HCT116 (cell line): ENCODE results near the gene HAPLN1. TPM values are rescaled to one million over a fixed set of nuclear protein-coding genes. Genes with fewer than 3 reads are reported as not detected.

Source experiments
- ATAC-seq: fragments of 200-7000 bp; cut with Tn5 transposase; 2 replicates; pipeline ENCODE4 v1.9.1; 2020; ENCODE audit warnings: mild to moderate bottlenecking, moderate library complexity
- BruUV-seq: library from RNA; stranded (reverse); fragments of 400-500 nt; replicated peaks from 2 replicates; lab custom pipeline; 2021; lab: Mats Ljungman, UMichigan
- CTCF ChIA-PET: fragments of 300-600 bp; sonication (Branson Sonifier 250); formaldehyde crosslinking; loops from one replicate; lab custom pipeline; 2021; ENCODE audit warnings: antibody characterized with exemption; lab: Charles Lee
- POLR2A ChIA-PET: fragments of 300-600, 350-600 bp; sonication (Branson Sonifier 250); formaldehyde crosslinking; loops from one replicate; lab custom pipeline; 2021; ENCODE audit warnings: antibody characterized with exemption; lab: Charles Lee
- RAD21 ChIA-PET, 2 experiments: fragments of 300-600 bp; sonication (Branson Sonifier 250); formaldehyde crosslinking; loops; one replicate each; lab custom pipeline; 2023; ENCODE audit warnings: low total read pairs in 2 of 2; ENCODE audit not compliant: uncharacterized antibody in 2 of 2, unreplicated experiment in 2 of 2, low non-redundant PET in 1 of 2; lab: Charles Lee
- DNase-seq: peaks from one replicate; pipeline ENCODE4 v3.0.0-alpha.2; 2010; ENCODE audit warnings: low read depth, low spot score
- H2AFZ ChIP-seq: fragments of 200-600 bp; shearing (Covaris generic), sonication (generic); 2 replicates; pipeline ENCODE4 v1.6.1; 2017; ENCODE audit warnings: low read depth, mixed run types, mixed read lengths, antibody characterized with exemption, low read length; ENCODE audit not compliant: poor library complexity, severe bottlenecking
- H3K27ac ChIP-seq: 2 replicates; pipeline ENCODE4 v1.5.1; 2012; ENCODE audit warnings: low read depth, low read length
- H3K27me3 ChIP-seq: fragments of 200-600 bp; sonication (generic); 2 replicates; pipeline ENCODE4 v1.6.1; 2016; ENCODE audit warnings: mixed run types, low read length, mixed read lengths; ENCODE audit not compliant: insufficient read depth
- H3K36me3 ChIP-seq, 2 experiments: fragments of 200-500 bp in 1 of 2; fragments of 200-600 bp in 1 of 2; sonication (Bioruptor generic) in 1 of 2; sonication (generic) in 1 of 2; 2 replicates each; pipeline versions ENCODE4 v1.5.1 to v1.6.1; 2014 to 2016; ENCODE audit warnings: low read length in 2 of 2, inconsistent platforms in 1 of 2, mixed read lengths in 1 of 2, mixed run types in 1 of 2; ENCODE audit not compliant: insufficient read depth in 2 of 2, control insufficient read depth in 1 of 2
- H3K4me1 ChIP-seq, 2 experiments: fragments of 200-600 bp in 1 of 2; sonication (generic) in 1 of 2; 2 replicates each; pipeline versions ENCODE4 v1.5.1 to v1.6.1; 2012 to 2017; ENCODE audit warnings: low read length in 2 of 2, inconsistent platforms in 1 of 2, mild to moderate bottlenecking in 1 of 2, mixed read lengths in 1 of 2, mixed run types in 1 of 2, moderate library complexity in 1 of 2; ENCODE audit not compliant: insufficient read depth in 2 of 2, control insufficient read depth in 1 of 2
- H3K4me2 ChIP-seq: fragments of 200-600 bp; sonication (generic); 2 replicates; pipeline ENCODE4 v1.6.1; 2017; ENCODE audit warnings: mixed run types, low read length, mixed read lengths
- H3K4me3 ChIP-seq, 2 experiments: fragments of 200-600 bp in 1 of 2; sonication (generic) in 1 of 2; replicated peaks in 1 of 2; 2 replicates each; pipeline ENCODE4 v1.5.1; 2011 to 2016; ENCODE audit warnings: low read length in 2 of 2, control low read depth in 1 of 2, low read depth in 1 of 2, mild to moderate bottlenecking in 1 of 2, mixed read lengths in 1 of 2, mixed run types in 1 of 2
- H3K79me2 ChIP-seq: fragments of 200-600 bp; sonication (generic); 2 replicates; pipeline ENCODE4 v1.6.1; 2017; ENCODE audit warnings: mild to moderate bottlenecking, mixed run types, low read length, moderate library complexity, mixed read lengths; ENCODE audit not compliant: insufficient read depth
- H3K9ac ChIP-seq: fragments of 200-600 bp; sonication (generic); 2 replicates; pipeline ENCODE4 v1.6.1; 2016; ENCODE audit warnings: low read length, mixed read lengths
- H3K9me2 ChIP-seq: fragments of 200-600 bp; sonication (generic), shearing (Covaris generic); 2 replicates; pipeline ENCODE4 v1.6.1; 2017; ENCODE audit warnings: mixed run types, mild to moderate bottlenecking, moderate library complexity; ENCODE audit not compliant: insufficient read depth
- H3K9me3 ChIP-seq, 2 experiments: fragments of 200-500 bp in 1 of 2; fragments of 200-600 bp in 1 of 2; sonication (Bioruptor generic) in 1 of 2; sonication (generic) in 1 of 2; 2 replicates each; pipeline ENCODE4 v1.6.1; 2014 to 2017; ENCODE audit warnings: low read length in 2 of 2, mixed read lengths in 2 of 2, inconsistent platforms in 1 of 2, low read depth in 1 of 2, mild to moderate bottlenecking in 1 of 2, mixed run types in 1 of 2, moderate library complexity in 1 of 2; ENCODE audit not compliant: control insufficient read depth in 1 of 2, insufficient read depth in 1 of 2
- H4K20me1 ChIP-seq: fragments of 200-600 bp; sonication (generic), shearing (Covaris generic); 2 replicates; pipeline ENCODE4 v1.6.1; 2017; ENCODE audit warnings: mixed run types, mild to moderate bottlenecking, moderate library complexity; ENCODE audit not compliant: insufficient read depth
- CBX3 ChIP-seq: IDR thresholded peaks from 2 replicates; pipeline ENCODE4 v1.6.1; 2012; ENCODE audit warnings: low read depth
- CEBPB ChIP-seq: IDR thresholded peaks from 2 replicates; pipeline ENCODE4 v1.6.1; 2012; ENCODE audit warnings: low read depth
- ELF1 ChIP-seq: IDR thresholded peaks from 2 replicates; pipeline ENCODE4 v1.6.1; 2012; ENCODE audit warnings: low read depth, borderline replicate concordance
- EZH2 ChIP-seq: fragments of 200-600 bp; sonication (generic); IDR thresholded peaks from 2 replicates; pipeline ENCODE4 v1.6.1; 2017; ENCODE audit warnings: antibody characterized with exemption, mixed run types
- EZH2phosphoT487 ChIP-seq: fragments of 200-600 bp; IDR thresholded peaks from 2 replicates; pipeline ENCODE4 v1.6.1; 2018; ENCODE audit warnings: antibody characterized with exemption, borderline replicate concordance
- FOSL1 ChIP-seq: IDR thresholded peaks from 2 replicates; pipeline ENCODE4 v1.6.1; 2012; ENCODE audit warnings: low read depth
- POLR2A ChIP-seq: IDR thresholded peaks from 2 replicates; pipeline ENCODE4 v1.7.0; 2011; ENCODE audit warnings: borderline replicate concordance; ENCODE audit not compliant: insufficient read depth, insufficient read length; ENCODE audit errors: extremely low read depth
- RAD21 ChIP-seq: IDR thresholded peaks from 2 replicates; pipeline ENCODE4 v1.6.1; 2012; ENCODE audit warnings: low read depth, mild to moderate bottlenecking
- SIN3A ChIP-seq: IDR thresholded peaks from 2 replicates; pipeline ENCODE4 v1.6.1; 2012; ENCODE audit warnings: low read depth
- SP1 ChIP-seq: IDR thresholded peaks from 2 replicates; pipeline ENCODE4 v1.6.1; 2012; ENCODE audit warnings: low read depth
- SRF ChIP-seq: IDR thresholded peaks from 2 replicates; pipeline ENCODE4 v1.6.1; 2012; ENCODE audit warnings: low read depth
- TCF7L2 ChIP-seq: IDR thresholded peaks from 2 replicates; pipeline ENCODE4 v1.7.0; 2011; ENCODE audit warnings: borderline replicate concordance, inconsistent platforms; ENCODE audit not compliant: insufficient read depth, insufficient read length; ENCODE audit errors: extremely low read depth
- ZNF274 ChIP-seq: fragments of 200-500 bp; sonication (Bioruptor generic); IDR thresholded peaks from 2 replicates; pipeline ENCODE4 v1.6.1; 2014; ENCODE audit warnings: mild to moderate bottlenecking, low read depth, low read length, inconsistent platforms
- intact Hi-C: fragments of 100-400 bp; cut with micrococcal nuclease; formaldehyde crosslinking; loops from 2 replicates; pipeline ENCODE4 v1.10.0; 2022
- total RNA-seq: library from RNA; stranded (reverse); gene quantifications from one replicate; pipeline ENCODE4 v1.2.1, GENCODE V29; 2021; ENCODE audit not compliant: unreplicated experiment
- TF ChIP-seq, protein P1 (sequence below): IDR thresholded peaks from 2 replicates; pipeline ENCODE4 v1.6.1; 2012; ENCODE audit warnings: low read depth
- TF ChIP-seq, protein P2 (sequence below): IDR thresholded peaks from 2 replicates; pipeline ENCODE4 v1.6.1; 2011; ENCODE audit warnings: mild to moderate bottlenecking, low read length, moderate library complexity; ENCODE audit not compliant: insufficient replicate concordance; ENCODE audit errors: extremely low read depth
- TF ChIP-seq, protein P3 (sequence below): IDR thresholded peaks from 2 replicates; pipeline ENCODE4 v1.6.1; 2012

HAPLN1 gene
- total RNA-seq, 1 experiment from 2014 or later = 0.05 TPM

DNA sequence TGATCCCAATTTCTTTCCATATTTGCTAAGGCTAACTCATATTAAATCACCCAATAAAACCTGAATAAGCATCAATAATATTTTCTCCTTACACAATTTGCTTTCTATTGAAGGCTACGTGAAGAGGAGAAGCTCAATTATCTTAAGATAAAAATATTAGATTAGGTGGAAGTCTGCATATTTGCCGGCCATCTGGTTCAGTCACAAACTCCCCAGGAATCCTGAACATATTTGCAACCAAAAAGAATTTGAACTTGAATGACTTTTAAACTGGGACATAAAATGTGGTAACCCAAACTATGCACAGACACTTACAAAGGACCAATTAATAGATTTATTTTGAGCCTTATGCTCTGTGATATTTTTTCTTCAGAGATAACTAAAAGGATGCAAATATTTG lies 92.3 kb downstream of the HAPLN1 start:
- no peaks in the 10 kb centered on the region for H3K27me3 ChIP-seq
- CTCF ChIA-PET = no interaction called here
- DNase-seq = no peak
- no peak overlapping the region for H3K4me2 ChIP-seq
- no peaks in the 10 kb centered on the region for H3K9me3 ChIP-seq
- H3K9ac ChIP-seq = no peak overlapping the region
- no peaks in the 10 kb centered on the region for H3K79me2 ChIP-seq
- TF ChIP-seq POLR2A = no peak
- TF ChIP-seq, protein P1, sequence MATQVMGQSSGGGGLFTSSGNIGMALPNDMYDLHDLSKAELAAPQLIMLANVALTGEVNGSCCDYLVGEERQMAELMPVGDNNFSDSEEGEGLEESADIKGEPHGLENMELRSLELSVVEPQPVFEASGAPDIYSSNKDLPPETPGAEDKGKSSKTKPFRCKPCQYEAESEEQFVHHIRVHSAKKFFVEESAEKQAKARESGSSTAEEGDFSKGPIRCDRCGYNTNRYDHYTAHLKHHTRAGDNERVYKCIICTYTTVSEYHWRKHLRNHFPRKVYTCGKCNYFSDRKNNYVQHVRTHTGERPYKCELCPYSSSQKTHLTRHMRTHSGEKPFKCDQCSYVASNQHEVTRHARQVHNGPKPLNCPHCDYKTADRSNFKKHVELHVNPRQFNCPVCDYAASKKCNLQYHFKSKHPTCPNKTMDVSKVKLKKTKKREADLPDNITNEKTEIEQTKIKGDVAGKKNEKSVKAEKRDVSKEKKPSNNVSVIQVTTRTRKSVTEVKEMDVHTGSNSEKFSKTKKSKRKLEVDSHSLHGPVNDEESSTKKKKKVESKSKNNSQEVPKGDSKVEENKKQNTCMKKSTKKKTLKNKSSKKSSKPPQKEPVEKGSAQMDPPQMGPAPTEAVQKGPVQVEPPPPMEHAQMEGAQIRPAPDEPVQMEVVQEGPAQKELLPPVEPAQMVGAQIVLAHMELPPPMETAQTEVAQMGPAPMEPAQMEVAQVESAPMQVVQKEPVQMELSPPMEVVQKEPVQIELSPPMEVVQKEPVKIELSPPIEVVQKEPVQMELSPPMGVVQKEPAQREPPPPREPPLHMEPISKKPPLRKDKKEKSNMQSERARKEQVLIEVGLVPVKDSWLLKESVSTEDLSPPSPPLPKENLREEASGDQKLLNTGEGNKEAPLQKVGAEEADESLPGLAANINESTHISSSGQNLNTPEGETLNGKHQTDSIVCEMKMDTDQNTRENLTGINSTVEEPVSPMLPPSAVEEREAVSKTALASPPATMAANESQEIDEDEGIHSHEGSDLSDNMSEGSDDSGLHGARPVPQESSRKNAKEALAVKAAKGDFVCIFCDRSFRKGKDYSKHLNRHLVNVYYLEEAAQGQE = no peak
- TF ChIP-seq EZH2 = no peak
- no peak for TF ChIP-seq RAD21
- TF ChIP-seq ELF1 = no peak
- no peak for TF ChIP-seq SIN3A
- no peak for TF ChIP-seq CBX3
- no peaks in the 10 kb centered on the region for H3K9me2 ChIP-seq
- peaks cover 8 to 11% of the 10 kb centered on the region in 2 experiments; a peak in 3 of 4 replicates for H3K4me1 ChIP-seq
- ATAC-seq = no peak
- intact Hi-C loops = no loop called here
- no peak overlapping the region for H3K27ac ChIP-seq
- no TSS peak for BruUV-seq
- RAD21 ChIA-PET = no interaction called here
- no peaks in the 10 kb centered on the region for H4K20me1 ChIP-seq
- H2AFZ ChIP-seq = no peak overlapping the region
- POLR2A ChIA-PET = no interaction called here
- H3K4me3 ChIP-seq = no peak overlapping the region
- H3K36me3 ChIP-seq = no peaks in the 10 kb centered on the region

DNA sequence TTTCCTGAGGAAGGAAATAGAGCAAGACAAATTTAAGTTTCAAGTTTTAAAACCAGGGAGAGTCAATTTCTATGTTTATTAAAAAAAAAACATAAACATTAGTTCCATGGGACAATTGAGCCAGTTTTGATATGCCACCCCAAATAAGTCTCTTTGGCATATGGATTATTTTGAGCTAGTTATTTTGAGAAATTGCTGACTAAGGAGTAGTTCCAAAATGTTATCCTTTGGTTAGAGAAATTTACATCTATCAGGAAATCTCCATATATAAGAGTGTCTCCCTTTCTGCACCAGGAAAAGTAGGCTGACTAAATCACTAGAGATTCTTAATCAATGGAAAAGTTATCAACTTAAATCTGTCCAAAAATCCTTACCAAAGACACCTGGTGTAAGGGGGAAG lies 105.8 kb downstream of the HAPLN1 start:
- H3K79me2 ChIP-seq = no peaks in the 10 kb centered on the region
- intact Hi-C loops = no loop called here
- no peak overlapping the region for H3K4me3 ChIP-seq
- no peak overlapping the region for H3K9ac ChIP-seq
- no peaks in the 10 kb centered on the region for H3K27me3 ChIP-seq
- no peaks in the 10 kb centered on the region; a peak in 1 of 4 replicates for H3K9me3 ChIP-seq
- H2AFZ ChIP-seq = no peak overlapping the region
- no TSS peak for BruUV-seq
- H3K4me2 ChIP-seq = no peak overlapping the region
- no peak overlapping the region for H3K27ac ChIP-seq
- no peaks in the 10 kb centered on the region for H3K4me1 ChIP-seq
- TF ChIP-seq, protein P2, sequence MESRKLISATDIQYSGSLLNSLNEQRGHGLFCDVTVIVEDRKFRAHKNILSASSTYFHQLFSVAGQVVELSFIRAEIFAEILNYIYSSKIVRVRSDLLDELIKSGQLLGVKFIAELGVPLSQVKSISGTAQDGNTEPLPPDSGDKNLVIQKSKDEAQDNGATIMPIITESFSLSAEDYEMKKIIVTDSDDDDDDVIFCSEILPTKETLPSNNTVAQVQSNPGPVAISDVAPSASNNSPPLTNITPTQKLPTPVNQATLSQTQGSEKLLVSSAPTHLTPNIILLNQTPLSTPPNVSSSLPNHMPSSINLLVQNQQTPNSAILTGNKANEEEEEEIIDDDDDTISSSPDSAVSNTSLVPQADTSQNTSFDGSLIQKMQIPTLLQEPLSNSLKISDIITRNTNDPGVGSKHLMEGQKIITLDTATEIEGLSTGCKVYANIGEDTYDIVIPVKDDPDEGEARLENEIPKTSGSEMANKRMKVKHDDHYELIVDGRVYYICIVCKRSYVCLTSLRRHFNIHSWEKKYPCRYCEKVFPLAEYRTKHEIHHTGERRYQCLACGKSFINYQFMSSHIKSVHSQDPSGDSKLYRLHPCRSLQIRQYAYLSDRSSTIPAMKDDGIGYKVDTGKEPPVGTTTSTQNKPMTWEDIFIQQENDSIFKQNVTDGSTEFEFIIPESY = no peak
- TF ChIP-seq SIN3A (no peak), ELF1 (no peak), ZNF274 (no peak), FOSL1 (no peak), TCF7L2 (no peak), RAD21 (no peak), EZH2phosphoT487 (no peak), SRF (no peak), CEBPB (no peak), SP1 (no peak)
- TF ChIP-seq, protein P3, sequence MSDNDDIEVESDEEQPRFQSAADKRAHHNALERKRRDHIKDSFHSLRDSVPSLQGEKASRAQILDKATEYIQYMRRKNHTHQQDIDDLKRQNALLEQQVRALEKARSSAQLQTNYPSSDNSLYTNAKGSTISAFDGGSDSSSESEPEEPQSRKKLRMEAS = no peak
- H4K20me1 ChIP-seq = no peaks in the 10 kb centered on the region
- H3K36me3 ChIP-seq = no peaks in the 10 kb centered on the region
- ChIA-PET CTCF (no interaction called here), RAD21 (no interaction called here), POLR2A (no interaction called here)
- H3K9me2 ChIP-seq = 0 out of 2 replicates have a peak, but pooled peaks cover 3% of the 10 kb centered on the region
- ATAC-seq = no peak
- no peak for DNase-seq
